NCI-H748 (cell line): ENCODE data around the gene RAB21.

Experiments
- DNase-seq: peaks from one replicate; lab custom pipeline; 2025; ENCODE audit not compliant: unreplicated experiment; lab: John Stamatoyannopoulos, UW

The RAB21 gene, protein sequence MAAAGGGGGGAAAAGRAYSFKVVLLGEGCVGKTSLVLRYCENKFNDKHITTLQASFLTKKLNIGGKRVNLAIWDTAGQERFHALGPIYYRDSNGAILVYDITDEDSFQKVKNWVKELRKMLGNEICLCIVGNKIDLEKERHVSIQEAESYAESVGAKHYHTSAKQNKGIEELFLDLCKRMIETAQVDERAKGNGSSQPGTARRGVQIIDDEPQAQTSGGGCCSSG

DNA sequence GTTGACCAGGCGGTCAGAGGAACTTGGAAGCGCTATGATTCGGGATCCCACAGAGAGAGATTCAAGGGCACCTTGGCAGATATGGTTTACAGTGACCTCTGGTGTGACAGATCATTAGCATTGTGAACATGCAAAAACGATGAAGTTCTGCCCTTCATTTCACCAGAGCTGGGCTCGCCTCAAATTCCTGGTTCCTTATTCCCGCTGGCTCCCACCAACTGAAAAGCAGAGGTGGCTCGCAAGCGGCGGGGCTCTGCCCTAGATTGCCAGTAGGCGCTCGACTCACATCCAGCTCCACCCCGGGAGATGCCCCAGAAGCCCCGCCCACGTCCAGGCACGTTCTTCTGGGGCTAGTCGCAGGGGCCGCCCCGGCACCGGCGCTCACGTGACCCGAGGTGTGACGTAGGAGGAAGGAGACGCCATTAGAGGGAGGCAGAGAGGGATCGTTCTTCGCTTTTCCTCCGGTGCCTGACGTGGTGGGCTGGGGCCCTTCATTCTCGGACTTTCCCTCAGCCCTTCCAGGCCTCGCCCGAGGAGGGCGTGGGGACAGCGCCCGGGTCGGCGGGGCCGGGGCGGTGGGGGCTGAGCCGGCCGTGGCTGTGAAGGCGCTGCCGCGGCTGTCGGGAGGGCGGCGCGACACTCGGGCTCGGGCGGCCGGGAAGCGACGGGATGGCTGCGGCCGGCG lies at the start of gene RAB21:
Gene RAB21 (plus strand): TSS at position 403 of the 685 bp plus-strand sequence. CDS start 267 bp downstream, at position 670.
- DNase-seq = peak; percentile 98

DNA sequence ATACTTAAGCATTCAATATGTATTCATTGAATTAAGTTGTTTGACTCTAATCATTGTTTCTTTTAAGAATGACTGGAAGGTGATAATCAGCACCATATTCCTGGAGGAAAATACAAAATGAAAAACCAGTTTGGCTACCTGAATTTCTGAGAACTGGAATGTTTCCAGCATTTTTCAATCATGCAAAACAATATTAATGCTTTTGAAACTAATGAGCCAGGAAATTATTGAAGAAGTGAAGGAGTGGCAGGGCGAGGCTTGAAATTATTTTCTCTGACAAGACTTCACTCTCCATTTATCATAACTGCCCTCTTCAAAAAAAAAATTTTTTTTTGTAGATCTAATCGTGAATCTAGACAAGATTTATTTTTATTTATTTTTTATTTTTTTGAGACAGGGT lies 49.7 kb upstream of the RAB21 start:
- DNase-seq = no peak

DNA sequence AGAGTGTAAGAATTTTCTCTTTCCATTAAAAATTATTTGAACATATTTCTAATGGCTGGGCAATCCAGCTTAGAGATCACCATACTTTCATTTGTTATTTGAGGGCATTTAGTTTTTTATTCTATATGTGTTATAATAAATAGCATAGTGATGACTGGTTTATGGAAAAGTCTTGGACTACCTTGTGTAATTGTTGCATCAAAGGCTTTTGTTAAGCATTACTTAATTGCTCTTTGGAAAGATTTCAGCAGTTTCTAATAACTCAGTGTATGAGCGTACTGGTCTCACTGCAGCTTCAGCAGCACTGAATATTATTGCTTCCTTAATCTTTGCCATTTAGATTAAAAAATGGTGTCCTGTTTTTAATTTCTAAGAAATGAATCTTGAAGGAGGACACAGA lies 46.0 kb upstream of the RAB21 start:
- no peak for DNase-seq

DNA sequence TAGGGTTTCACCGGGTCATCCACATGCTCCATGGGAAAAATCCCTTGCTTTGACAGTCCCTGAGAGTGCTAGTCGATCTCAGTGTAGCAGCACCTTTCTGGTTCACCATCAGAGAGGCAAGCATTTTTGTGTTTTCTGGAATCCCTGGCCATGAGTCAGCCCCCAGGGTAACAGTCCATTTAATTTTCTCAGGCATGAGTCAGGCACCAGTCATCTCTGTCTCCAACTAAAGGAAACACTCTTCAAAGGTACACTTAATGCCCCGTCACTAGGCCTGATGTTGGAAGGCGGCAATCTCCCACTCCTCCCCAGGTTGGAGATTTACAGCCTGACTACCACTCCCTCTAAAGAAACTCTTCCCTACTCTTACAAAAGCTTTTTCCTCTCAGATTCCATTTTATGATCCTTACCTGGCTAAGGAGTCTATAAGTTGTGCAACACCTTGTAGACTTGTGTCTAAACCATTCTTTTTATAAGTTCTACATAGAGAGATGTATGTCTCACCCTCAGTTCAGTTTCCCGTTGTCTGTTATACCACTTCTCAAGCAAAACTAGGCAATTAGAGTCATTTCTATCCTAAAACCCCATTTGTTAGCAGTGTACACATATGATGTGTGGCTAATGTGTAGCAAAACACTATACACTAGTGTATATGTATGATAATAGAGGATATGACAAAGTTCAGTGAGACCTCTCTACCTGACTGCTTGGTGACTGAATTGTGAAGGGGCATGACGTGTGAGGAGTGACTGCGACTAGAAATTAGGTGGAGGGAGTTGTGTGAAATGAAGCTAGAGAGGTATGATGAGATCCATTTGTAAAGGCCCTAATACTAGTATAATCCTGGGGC lies 44.2 kb upstream of the RAB21 start:
- DNase-seq = no peak

DNA sequence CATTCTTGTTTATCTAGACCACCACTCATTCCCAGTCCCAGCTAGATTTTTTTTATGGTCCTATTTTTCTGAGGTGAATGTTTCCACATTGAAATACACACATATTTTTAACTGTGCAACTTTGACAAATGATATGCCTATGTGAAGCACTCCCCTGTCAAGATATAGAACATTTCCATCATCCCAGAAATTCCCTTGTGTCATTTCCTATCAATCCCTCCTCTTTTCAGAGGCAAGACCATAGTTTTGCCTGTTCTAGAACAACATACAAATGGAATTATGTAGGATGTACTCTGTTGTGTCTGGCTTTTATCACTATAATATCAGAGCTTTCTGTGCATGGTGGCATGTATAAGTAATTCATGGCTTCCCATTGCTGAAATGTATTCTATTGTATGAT lies 36.1 kb upstream of the RAB21 start:
- no peak for DNase-seq

DNA sequence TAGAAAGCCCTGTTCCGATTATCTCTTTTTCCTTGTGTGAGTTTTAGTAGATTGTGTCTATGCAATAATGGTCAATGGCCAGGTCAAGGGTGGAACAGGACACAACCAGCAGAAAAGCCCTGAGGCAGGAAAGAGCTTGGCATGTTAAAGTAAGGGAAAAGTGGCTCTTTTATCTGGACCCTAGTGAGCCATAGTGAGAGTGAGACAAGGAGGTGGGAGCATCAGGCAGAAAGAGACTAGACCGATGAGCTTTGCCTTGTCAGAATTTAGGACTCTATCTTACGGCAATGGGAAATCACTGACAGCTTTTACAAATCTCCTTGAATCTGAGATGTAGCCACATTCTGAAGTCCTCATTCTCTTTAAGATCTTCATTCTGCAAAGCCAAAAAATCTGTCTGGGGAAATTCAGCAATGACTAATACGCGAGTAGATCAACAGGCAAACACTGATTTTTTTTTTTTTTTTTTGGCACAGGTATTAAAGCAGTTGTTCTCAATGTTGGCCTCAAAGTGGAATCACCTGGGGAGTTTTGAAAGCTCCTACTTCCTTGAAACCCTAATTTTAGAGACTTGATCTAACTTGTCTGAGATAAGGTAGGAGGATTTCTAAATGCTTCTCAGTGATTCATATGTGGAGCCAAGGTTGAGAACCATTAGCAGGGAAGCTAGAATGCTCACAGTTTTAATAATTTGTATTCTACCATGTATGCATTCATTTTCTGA lies 34.9 kb upstream of the RAB21 start:
- no peak for DNase-seq

DNA sequence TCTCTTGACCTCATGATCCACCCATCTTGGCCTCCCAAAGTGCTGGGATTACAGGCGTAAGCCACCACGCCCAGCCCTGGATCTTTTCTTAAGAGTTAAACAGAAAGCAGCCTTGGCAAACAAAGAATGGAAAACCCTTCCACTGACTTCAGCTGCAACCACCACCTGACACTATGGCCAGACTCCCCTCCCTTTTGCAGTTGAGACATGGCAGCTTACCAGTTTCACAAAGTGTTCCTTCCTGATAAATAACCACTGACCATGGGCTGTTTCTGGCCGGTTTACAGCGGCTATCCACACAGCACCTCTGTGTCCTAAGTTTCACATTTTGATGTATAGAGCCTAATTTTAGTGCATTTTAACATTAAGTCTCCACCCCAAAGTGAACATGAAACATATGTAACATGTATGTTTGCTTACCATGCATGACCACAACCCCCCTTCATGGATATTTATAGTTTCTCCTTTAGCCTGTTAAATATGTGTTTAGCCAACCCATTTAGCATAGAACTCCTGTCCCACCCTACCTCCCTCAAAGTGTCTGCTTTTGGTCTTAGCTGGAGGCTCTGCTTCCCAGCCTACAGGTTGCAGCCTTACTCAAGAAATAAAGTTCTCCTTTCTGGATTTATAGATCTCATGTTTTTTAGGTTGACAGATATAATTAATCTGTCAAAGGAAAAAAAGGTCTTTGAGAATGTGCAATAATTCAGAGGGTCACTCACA lies 32.7 kb upstream of the RAB21 start:
- DNase-seq = no peak

DNA sequence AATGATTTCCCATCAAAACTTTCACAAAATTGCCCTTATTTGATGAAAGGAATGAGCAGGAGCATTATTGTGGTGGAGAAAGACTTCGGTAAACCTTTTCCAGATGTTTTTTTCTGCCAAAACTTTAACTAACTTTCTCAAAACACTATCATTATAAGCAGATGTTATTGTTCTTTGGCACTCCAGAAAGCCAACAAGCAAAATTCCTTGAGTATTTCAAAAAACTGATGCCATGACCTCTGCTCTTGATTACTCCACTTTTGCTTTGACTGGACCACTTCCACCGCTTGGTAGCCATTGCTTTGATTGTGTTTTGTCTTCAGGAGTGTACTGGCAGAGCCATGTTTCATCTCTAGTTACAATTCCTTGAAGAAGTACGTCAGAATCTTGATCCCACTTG lies 29.7 kb upstream of the RAB21 start:
- no peak for DNase-seq

DNA sequence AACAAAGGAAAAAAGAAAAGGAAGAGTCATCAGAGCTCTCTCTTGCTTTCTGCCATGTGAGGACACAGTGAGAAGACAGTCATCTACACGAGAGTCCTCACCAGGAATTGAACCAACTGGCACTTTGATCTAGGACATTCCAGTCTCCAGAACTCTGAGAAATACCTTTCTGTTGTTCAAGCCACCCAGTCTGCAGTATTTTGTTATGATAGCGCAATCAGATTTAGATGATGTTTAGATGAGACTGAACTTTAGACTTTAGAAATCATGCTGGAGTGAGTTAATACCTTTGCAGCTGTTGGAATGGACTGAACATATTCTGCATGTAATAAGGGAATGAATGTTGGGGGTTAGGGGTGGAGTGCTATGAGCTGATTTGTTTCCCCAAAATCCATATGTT lies 28.1 kb upstream of the RAB21 start:
- DNase-seq = no peak

DNA sequence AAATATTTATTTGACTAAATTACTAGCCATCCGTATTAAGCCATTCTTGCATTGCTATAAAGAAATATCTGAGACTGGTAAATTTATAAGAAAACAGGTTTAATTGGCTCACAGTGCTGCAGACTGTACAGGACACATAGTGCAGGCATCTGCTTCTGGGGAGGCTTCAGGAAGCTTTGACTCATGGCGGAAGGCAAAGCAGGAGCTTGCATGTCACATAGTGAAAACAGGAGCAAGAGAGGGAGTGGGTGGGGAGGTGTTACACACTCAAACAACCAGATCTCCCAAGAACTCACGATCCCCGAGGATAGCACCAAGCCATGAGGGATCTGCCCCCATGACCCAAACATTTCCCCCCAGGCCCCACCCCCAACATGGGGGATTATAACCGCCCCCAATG lies 26.7 kb upstream of the RAB21 start:
- no peak for DNase-seq

DNA sequence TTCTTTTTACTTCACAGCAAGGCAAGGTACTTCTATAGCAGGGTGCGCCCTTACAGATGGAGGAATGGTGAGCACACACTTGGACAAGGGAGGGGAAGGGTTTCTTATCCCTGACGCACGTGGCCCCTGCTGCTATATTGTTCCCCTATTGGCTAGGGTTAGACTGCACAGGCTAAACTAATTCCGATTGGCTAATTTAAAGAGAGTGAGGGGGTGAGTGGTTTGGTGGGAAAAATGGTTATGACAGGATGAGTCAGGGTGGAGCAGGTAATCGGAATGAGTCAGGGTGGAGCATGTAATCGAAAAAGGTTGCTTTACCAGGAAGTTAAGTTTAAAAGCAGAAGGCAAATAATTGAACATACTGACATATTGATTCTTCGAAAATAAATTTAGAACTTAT lies 23.7 kb upstream of the RAB21 start:
- DNase-seq = no peak

DNA sequence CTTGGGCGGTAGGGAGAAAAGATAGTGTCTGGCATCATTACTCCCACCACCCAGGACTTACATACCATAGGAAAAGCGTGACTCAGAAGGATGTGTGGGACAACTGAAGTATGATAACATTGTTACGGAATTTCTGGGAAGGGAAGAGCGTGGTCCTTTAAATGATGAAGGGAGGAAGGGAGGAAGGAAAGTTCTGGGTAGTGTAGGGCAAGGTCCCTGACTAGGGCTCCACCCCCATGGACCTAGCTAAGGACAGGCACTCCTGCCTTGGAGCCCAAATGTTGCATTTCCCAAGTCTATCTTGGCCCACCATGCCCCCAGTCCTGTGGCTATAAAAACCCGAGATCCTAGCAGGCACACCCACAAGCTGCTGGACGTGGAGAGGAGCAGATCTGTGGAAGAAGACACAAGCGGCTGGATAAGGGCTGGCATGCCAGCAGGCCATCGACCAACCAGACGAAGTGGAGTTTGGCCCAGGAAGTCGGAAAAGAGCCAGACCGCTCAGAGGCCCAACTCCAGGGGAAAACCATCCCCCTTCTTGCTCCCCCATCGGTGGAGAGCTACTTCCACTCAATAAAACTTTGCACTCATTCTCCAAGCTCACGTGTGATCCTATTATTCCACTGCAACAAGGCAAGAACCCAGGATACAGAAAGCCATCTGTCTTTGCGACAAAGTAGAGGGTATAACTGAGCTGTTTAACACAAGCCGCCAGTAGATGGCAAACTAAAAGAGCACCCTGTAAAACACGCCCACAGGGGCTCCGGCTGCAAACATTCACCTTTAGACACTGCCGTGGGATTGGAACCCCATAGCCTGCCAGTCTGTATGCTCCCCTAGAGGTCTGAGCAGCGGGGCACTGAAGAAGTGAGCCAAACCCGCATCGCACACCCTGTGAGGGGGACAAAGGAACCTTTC lies 23.0 kb upstream of the RAB21 start:
- no peak for DNase-seq

DNA sequence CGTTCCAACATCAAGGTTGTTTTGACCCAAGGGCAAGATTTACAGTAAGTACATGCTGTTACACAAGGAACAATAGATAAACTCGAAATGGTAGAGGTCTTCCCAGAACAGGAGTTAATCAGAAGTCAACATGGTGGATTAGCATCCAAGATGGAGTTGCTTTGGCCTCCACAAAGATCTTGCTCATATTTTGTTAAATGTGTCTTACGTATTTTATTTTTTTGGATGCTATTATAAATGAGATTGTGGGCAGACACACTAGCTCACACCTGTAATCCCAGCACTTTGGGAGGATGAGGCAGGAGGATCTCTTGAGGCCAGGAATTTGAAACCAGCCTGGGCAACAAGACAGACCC lies 22.3 kb upstream of the RAB21 start:
- DNase-seq = no peak

DNA sequence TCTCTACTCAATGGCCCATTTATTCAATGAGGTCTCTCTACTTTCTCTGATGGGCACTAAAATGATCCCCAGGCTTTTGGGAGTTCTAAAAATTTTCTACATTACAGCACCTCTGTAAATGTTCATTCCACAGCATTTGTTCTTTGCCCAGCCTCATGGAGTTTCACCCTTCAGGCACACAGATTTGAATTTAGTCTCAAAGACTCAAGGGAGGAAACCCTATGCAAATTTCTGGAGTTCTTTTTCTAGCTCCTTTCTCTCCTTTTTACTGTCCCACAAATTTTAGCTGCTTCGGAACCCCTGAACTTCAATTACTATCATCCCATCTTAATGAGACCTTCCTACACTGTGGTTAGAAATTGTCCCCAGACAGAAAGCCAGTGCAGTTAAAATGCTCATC lies 17.5 kb upstream of the RAB21 start:
- no peak for DNase-seq

DNA sequence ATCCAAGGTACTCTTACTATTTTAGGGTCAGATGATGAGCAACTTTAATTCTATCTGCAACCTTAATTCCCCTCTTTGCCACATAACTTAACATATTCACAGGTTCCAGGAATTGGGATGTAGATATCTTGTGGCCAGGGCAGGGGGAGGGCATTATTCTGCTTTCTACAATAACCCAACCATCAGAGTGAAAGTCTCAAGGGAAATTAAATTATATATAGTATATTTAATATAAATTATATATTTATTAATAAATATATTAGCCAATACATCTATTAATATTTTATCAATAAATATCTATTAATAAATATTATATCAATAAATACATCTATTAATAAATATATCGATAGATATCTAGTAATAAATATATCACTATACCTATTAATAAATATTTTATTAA lies 11.7 kb upstream of the RAB21 start:
- DNase-seq = no peak

DNA sequence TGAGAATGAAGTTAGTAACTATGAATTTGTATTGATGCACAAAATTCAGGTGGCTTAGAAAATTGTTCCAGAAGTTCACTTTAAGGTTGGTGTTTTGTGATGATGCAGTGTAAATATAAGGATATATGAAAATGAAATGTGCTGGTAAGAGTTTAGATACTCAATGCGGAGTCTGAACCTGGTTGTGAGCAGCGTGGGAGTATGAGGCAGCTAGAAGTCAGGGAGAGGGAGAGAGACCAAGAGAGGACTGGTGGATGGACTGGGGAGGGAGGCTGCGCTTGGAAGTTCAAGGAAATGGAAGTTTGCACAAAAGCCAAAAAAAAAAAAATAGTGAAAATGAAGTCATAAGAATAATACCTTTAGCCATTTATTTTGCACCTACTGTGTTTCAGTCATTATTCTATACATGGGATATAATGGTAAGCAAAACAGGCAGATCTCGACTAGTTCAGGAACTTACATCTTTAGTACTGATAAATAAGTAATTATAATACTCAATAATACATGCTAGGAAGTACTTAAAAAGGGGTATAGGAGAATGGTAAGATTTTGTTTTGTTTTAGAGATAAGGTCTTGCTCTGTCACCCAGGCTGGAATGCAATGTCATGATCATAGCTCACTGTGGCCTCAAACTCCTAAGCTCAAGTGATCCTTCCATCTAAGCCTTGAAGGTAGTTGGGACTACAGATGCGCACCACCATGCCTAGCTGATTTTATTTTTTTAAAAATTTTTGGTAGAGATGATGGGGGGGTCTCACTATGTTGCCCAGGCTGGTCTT lies 10.0 kb upstream of the RAB21 start:
- no peak for DNase-seq

DNA sequence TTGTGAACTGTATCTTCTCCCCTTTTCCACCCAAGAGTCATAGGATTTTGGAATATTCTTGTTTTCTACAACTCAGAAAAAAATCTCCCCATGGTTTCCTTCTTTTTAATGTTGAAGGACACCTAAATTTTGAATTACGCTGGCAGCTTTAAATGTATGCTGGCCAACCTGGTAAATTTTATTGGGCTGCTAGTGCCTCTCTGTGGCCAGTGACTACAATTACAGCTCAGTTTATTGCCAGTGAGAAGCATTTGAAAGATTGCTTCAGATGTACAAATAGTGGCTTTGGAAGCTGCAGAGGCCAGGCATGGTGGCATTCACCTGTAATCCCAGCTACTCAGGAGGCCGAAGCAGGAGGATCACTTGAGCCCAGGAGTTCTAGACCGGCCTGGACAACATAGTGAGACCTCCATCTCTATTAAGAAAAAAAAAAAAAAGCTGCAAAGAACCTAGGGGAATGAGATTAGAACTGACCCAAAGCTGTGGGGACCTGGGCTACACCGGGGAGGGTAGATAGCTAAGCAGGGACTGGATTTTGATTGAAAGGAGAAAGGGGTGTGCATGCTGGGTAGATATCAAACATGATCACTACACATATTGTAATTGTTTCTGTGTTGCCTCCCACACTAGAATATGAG lies 7.6 kb upstream of the RAB21 start:
- peak; percentile 67 for DNase-seq

DNA sequence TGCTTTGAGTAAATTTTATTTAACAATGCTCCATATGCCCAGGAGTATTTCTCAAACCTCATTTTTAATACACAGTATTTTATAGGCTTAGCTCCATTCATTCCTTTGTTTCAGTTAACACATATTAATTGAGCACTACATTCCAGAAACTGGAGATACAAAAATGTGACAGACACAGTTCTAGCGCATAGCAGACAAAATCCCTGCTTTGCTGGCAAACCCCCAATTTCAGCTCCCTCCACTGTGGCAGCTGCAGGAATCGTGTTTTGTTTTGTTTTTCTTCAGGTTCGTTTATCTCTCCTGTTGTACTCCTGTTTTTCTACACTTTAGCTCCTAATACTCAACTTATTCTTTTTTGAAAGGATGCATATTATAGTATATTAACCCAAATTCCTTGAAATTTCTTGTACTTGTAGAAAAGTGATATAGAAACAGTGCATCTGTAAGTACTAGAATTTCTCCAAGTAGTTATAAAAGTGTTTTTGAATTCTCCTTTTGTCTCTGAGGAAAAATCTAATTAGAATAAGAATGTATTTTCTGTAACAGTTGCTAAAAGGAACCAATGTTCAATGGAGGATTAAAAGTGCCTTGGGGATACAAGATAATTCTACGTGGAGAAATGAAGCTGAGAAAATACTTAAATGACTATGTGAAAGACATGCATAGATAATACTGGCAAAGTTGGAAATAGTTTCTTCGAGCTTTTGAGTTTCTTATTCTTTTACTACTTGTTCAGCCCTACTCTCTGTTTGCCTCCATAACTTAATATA lies 6.4 kb upstream of the RAB21 start:
- DNase-seq = no peak
